Neural cell (in vitro differentiated cells): ENCODE data around the gene ATP13A2. TPM values are rescaled to one million over a fixed set of nuclear protein-coding genes. Genes with fewer than 3 reads are reported as not detected.

Source experiments
- H2AFZ ChIP-seq: fragments of 200-600, 300-800 bp; sonication (generic), shearing (Covaris generic); 2 replicates; pipeline ENCODE4 v1.6.0; 2014; ENCODE audit warnings: low read depth, mild to moderate bottlenecking, antibody characterized with exemption, low read length, moderate library complexity
- H3F3A ChIP-seq: fragments of 200-600 bp; shearing (Covaris generic); 2 replicates; pipeline ENCODE4 v1.6.1; 2016; ENCODE audit warnings: mild to moderate bottlenecking, moderate library complexity, mixed read lengths, antibody characterized with exemption, low read length; ENCODE audit not compliant: insufficient read depth, poor library complexity, severe bottlenecking
- H3K27ac ChIP-seq: fragments of 200-600, 300-800 bp; sonication (generic), shearing (Covaris generic); 2 replicates; pipeline ENCODE4 v1.5.1; 2014; ENCODE audit warnings: mild to moderate bottlenecking, low read length, moderate library complexity
- H3K27me3 ChIP-seq: fragments of 300-800, 200-600 bp; sonication (generic), shearing (Covaris generic); 2 replicates; pipeline ENCODE4 v1.6.0; 2014; ENCODE audit warnings: mild to moderate bottlenecking, low read depth, low read length, moderate library complexity; ENCODE audit not compliant: insufficient read depth
- H3K36me3 ChIP-seq: fragments of 300-800, 200-600 bp; sonication (generic), shearing (Covaris generic); 2 replicates; pipeline ENCODE4 v1.5.1; 2014; ENCODE audit warnings: mild to moderate bottlenecking, antibody characterized with exemption, low read length, moderate library complexity; ENCODE audit not compliant: insufficient read depth
- H3K4me2 ChIP-seq: fragments of 300-800, 200-600 bp; sonication (generic), shearing (Covaris generic); 2 replicates; pipeline ENCODE4 v1.6.0; 2014; ENCODE audit warnings: mild to moderate bottlenecking, low read length
- H3K4me3 ChIP-seq: fragments of 300-800, 200-600 bp; sonication (generic), shearing (Covaris generic); 2 replicates; pipeline ENCODE4 v1.5.1; 2014; ENCODE audit warnings: mild to moderate bottlenecking, low read length, moderate library complexity
- H3K79me2 ChIP-seq: fragments of 200-600 bp; shearing (Covaris generic); replicated peaks from 2 replicates; pipeline ENCODE4 v1.6.0; 2014; ENCODE audit warnings: mild to moderate bottlenecking, low read length, moderate library complexity; ENCODE audit not compliant: insufficient read depth
- H3K9ac ChIP-seq: fragments of 300-800, 200-600 bp; sonication (generic), shearing (Covaris generic); 2 replicates; pipeline ENCODE4 v1.6.1; 2016; ENCODE audit warnings: mild to moderate bottlenecking, low read length, mixed read lengths
- H3K9me2 ChIP-seq: fragments of 200-600 bp; shearing (Covaris generic); 2 replicates; pipeline ENCODE4 v1.6.1; 2016; ENCODE audit warnings: mild to moderate bottlenecking, low read length, mixed read lengths; ENCODE audit not compliant: insufficient read depth
- H3K9me3 ChIP-seq: fragments of 200-600, 300-800 bp; sonication (generic), shearing (Covaris generic); 2 replicates; pipeline ENCODE4 v1.6.1; 2016; ENCODE audit warnings: mild to moderate bottlenecking, mixed run types, low read length, moderate library complexity, mixed read lengths
- H4K20me1 ChIP-seq: fragments of 200-600 bp; shearing (Covaris generic); 2 replicates; pipeline ENCODE4 v1.6.1; 2016; ENCODE audit warnings: mild to moderate bottlenecking, mixed run types; ENCODE audit not compliant: insufficient read depth
- CTCF ChIP-seq: fragments of 450-650 bp; IDR thresholded peaks from 2 replicates; pipeline ENCODE4 v1.5.1; 2014; ENCODE audit warnings: antibody characterized with exemption, mild to moderate bottlenecking, moderate library complexity; ENCODE audit not compliant: poor library complexity, severe bottlenecking
- EP300 ChIP-seq: fragments of 450-650 bp; conservative IDR thresholded peaks from 2 replicates; pipeline ENCODE4 v1.6.1; 2014; ENCODE audit warnings: antibody characterized with exemption, mild to moderate bottlenecking, moderate library complexity; ENCODE audit not compliant: poor library complexity, severe bottlenecking
- EZH2 ChIP-seq: fragments of 200-600, 300-800 bp; shearing (Covaris generic), sonication (generic); IDR thresholded peaks from 2 replicates; pipeline ENCODE4 v1.6.1; 2014; ENCODE audit warnings: antibody characterized with exemption, low read length, borderline replicate concordance, mild to moderate bottlenecking; ENCODE audit not compliant: insufficient read depth, poor library complexity, severe bottlenecking
- MXI1 ChIP-seq: fragments of 450-650 bp; conservative IDR thresholded peaks from 2 replicates; pipeline ENCODE4 v1.6.1; 2014; ENCODE audit warnings: antibody characterized with exemption, mild to moderate bottlenecking; ENCODE audit not compliant: poor library complexity, severe bottlenecking
- POLR2AphosphoS5 ChIP-seq: IDR thresholded peaks from 2 replicates; pipeline ENCODE4 v1.6.1; 2012
- RAD21 ChIP-seq: fragments of 450-650 bp; conservative IDR thresholded peaks from 2 replicates; pipeline ENCODE4 v1.6.1; 2014; ENCODE audit warnings: antibody characterized with exemption, mild to moderate bottlenecking, moderate library complexity
- SMC3 ChIP-seq: fragments of 450-650 bp; conservative IDR thresholded peaks from 2 replicates; pipeline ENCODE4 v1.6.1; 2014; ENCODE audit warnings: antibody characterized with exemption, mild to moderate bottlenecking, moderate library complexity; ENCODE audit not compliant: poor library complexity
- TAF1 ChIP-seq: IDR thresholded peaks from 2 replicates; pipeline ENCODE4 v1.6.1; 2012; ENCODE audit warnings: low read depth
- polyA plus RNA-seq: library from polyadenylated mRNA; depleted of rRNA; stranded (reverse); fragments of >200 nt; gene quantifications from 2 replicates; pipeline ENCODE4 v1.2.3, GENCODE V29; 2014
- TF ChIP-seq, protein P1 (sequence below): IDR thresholded peaks from 2 replicates; pipeline ENCODE4 v1.6.1; 2012; ENCODE audit warnings: borderline replicate concordance

Gene ATP13A2
- polyA plus RNA-seq, 1 donor from 2014 or later = 43.3 TPM

DNA sequence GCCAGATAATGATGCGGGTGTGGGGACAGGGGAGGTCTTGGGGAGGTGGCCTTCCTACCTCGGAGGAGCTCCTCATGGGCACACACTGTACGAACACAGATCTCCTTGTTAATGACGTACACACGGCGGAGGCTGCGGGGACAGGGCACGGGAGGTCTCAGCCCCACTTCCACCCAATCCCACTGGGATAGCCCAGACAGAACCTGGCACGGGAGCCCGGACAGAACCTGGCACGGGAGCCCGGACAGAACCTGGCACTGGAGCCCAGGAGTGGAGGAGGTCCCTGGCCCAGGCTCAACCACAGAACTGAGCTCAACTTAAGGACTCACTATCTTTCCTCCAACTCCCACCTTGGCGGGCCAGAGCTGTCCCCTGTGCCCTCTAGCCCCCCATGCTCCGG, 36.5 kb downstream of the ATP13A2 start:
- Histone ChIP-seq H3F3A (no peaks in the 10 kb centered on the region), H3K9me2 (no peaks in the 10 kb centered on the region), H4K20me1 (no peaks in the 10 kb centered on the region), H3K27ac (no peak overlapping the region), H3K27me3 (no peaks in the 10 kb centered on the region), H3K9ac (no peak overlapping the region), H3K36me3 (no peaks in the 10 kb centered on the region), H2AFZ (no peak overlapping the region), H3K79me2 (no peaks in the 10 kb centered on the region), H3K9me3 (no peaks in the 10 kb centered on the region), H3K4me2 (no peak overlapping the region), H3K4me3 (no peak overlapping the region)
- TF ChIP-seq, protein P1, sequence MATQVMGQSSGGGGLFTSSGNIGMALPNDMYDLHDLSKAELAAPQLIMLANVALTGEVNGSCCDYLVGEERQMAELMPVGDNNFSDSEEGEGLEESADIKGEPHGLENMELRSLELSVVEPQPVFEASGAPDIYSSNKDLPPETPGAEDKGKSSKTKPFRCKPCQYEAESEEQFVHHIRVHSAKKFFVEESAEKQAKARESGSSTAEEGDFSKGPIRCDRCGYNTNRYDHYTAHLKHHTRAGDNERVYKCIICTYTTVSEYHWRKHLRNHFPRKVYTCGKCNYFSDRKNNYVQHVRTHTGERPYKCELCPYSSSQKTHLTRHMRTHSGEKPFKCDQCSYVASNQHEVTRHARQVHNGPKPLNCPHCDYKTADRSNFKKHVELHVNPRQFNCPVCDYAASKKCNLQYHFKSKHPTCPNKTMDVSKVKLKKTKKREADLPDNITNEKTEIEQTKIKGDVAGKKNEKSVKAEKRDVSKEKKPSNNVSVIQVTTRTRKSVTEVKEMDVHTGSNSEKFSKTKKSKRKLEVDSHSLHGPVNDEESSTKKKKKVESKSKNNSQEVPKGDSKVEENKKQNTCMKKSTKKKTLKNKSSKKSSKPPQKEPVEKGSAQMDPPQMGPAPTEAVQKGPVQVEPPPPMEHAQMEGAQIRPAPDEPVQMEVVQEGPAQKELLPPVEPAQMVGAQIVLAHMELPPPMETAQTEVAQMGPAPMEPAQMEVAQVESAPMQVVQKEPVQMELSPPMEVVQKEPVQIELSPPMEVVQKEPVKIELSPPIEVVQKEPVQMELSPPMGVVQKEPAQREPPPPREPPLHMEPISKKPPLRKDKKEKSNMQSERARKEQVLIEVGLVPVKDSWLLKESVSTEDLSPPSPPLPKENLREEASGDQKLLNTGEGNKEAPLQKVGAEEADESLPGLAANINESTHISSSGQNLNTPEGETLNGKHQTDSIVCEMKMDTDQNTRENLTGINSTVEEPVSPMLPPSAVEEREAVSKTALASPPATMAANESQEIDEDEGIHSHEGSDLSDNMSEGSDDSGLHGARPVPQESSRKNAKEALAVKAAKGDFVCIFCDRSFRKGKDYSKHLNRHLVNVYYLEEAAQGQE = no peak
- no peak for TF ChIP-seq MXI1
- no peak for TF ChIP-seq TAF1
- no peak for TF ChIP-seq CTCF
- TF ChIP-seq POLR2AphosphoS5 = no peak

GRCh38 chr1:16973215-16973614, 38.5 kb downstream of the ATP13A2 start:
- Histone ChIP-seq H3K4me2 (no peak overlapping the region), H3K9me3 (no peaks in the 10 kb centered on the region), H3K79me2 (no peaks in the 10 kb centered on the region), H3K27ac (no peak overlapping the region), H4K20me1 (no peaks in the 10 kb centered on the region), H3K9me2 (no peaks in the 10 kb centered on the region), H3F3A (no peaks in the 10 kb centered on the region), H3K36me3 (no peaks in the 10 kb centered on the region), H3K9ac (no peak overlapping the region), H3K27me3 (no peaks in the 10 kb centered on the region), H2AFZ (no peak overlapping the region), H3K4me3 (no peak overlapping the region)
- TF ChIP-seq POLR2AphosphoS5 (no peak), EZH2 (no peak), RAD21 (no peak), CTCF (no peak), EP300 (no peak), MXI1 (no peak), SMC3 (no peak), TAF1 (no peak)
- TF ChIP-seq, protein P1 = no peak
